Neural progenitor cell (in vitro differentiated cells): ENCODE results near the gene GDF7. TPM values are rescaled to one million over a fixed set of nuclear protein-coding genes. Genes with fewer than 3 reads are reported as not detected.

Experiments used
- DNase-seq: peaks from one replicate; pipeline ENCODE4 v3.0.0-alpha.2; 2016; ENCODE audit warnings: low spot score
- H2AFZ ChIP-seq: fragments of 200-600 bp; sonication (generic); replicated peaks from 2 replicates; pipeline ENCODE4 v1.6.1; 2016; ENCODE audit warnings: antibody characterized with exemption
- H3F3A ChIP-seq: fragments of 200-600 bp; sonication (generic); 2 replicates; pipeline ENCODE4 v1.6.1; 2016; ENCODE audit warnings: antibody characterized with exemption, low read depth
- H3K27ac ChIP-seq: fragments of 200-600 bp; sonication (generic); 2 replicates; pipeline ENCODE4 v1.5.1; 2016; ENCODE audit warnings: mild to moderate bottlenecking
- H3K27me3 ChIP-seq: fragments of 200-600 bp; sonication (generic); 2 replicates; pipeline ENCODE4 v1.6.1; 2016; ENCODE audit warnings: mild to moderate bottlenecking, moderate library complexity
- H3K36me3 ChIP-seq: fragments of 200-600 bp; sonication (generic); 2 replicates; pipeline ENCODE4 v1.5.1; 2016
- H3K4me1 ChIP-seq: fragments of 200-600 bp; sonication (generic); 2 replicates; pipeline ENCODE4 v1.6.1; 2016; ENCODE audit warnings: mixed run types
- H3K4me2 ChIP-seq: fragments of 200-600 bp; sonication (generic); 2 replicates; pipeline ENCODE4 v1.6.1; 2016
- H3K4me3 ChIP-seq: fragments of 200-600 bp; sonication (generic); 2 replicates; pipeline ENCODE4 v1.5.1; 2016
- H3K79me2 ChIP-seq: fragments of 200-600 bp; sonication (generic); 2 replicates; pipeline ENCODE4 v1.6.1; 2016; ENCODE audit warnings: low read depth
- H3K9ac ChIP-seq: fragments of 200-600 bp; sonication (generic); 2 replicates; pipeline ENCODE4 v1.6.1; 2016
- H3K9me3 ChIP-seq: fragments of 200-600 bp; sonication (generic); 2 replicates; pipeline ENCODE4 v1.5.1; 2016; ENCODE audit warnings: low read depth
- H4K20me1 ChIP-seq: fragments of 200-600 bp; sonication (generic); 2 replicates; pipeline ENCODE4 v1.6.1; 2016; ENCODE audit warnings: low read depth
- H3K27ac Mint-ChIP-seq: 3 replicates; pipeline ENCODE4 v1.8.0; 2021; ENCODE audit warnings: mixed read lengths
- H3K27me3 Mint-ChIP-seq: 2 replicates; pipeline ENCODE4 v1.8.0; 2022; ENCODE audit warnings: low read depth, mild to moderate bottlenecking, inconsistent platforms, moderate library complexity, mixed read lengths; ENCODE audit not compliant: insufficient read depth
- H3K36me3 Mint-ChIP-seq: 3 replicates; pipeline ENCODE4 v1.8.0; 2021; ENCODE audit warnings: mixed read lengths
- H3K4me1 Mint-ChIP-seq: 3 replicates; pipeline ENCODE4 v1.8.0; 2021; ENCODE audit warnings: mixed read lengths
- H3K4me3 Mint-ChIP-seq: 3 replicates; pipeline ENCODE4 v1.8.0; 2021; ENCODE audit warnings: mild to moderate bottlenecking, moderate library complexity, mixed read lengths
- H3K9me3 Mint-ChIP-seq: 3 replicates; pipeline ENCODE4 v1.8.0; 2020; ENCODE audit warnings: mixed read lengths
- EZH2 ChIP-seq: fragments of 200-600 bp; sonication (generic); IDR thresholded peaks from 2 replicates; pipeline ENCODE4 v1.6.1; 2017; ENCODE audit warnings: antibody characterized with exemption, mild to moderate bottlenecking, moderate library complexity
- EZH2phosphoT487 ChIP-seq: fragments of 200-600 bp; sonication (generic); IDR thresholded peaks from 2 replicates; pipeline ENCODE4 v1.6.1; 2017; ENCODE audit warnings: antibody characterized with exemption
- total RNA-seq: library from RNA; depleted of rRNA; stranded (reverse); fragments of >200 nt; gene quantifications from 2 replicates; pipeline ENCODE4 v1.2.3, GENCODE V29; 2015; ENCODE audit warnings: low replicate concordance
- TF ChIP-seq, protein P1 (sequence below): fragments of 200-600 bp; sonication (generic); IDR thresholded peaks from 2 replicates; pipeline ENCODE4 v1.5.1; 2017; ENCODE audit warnings: antibody characterized with exemption, mild to moderate bottlenecking

Gene GDF7
- total RNA-seq, 1 donor from 2014 or later = not detected

GRCh38 chr2:20724500-20725053, 57.6 kb downstream of the GDF7 start:
- Histone ChIP-seq H3K36me3 (no peaks in the 10 kb centered on the region), H3K79me2 (peaks cover 10% of the 10 kb centered on the region), H2AFZ (no peak overlapping the region), H3K9ac (no peak overlapping the region), H4K20me1 (no peaks in the 10 kb centered on the region), H3K4me3 (no peak overlapping the region), H3K27me3 (no peaks in the 10 kb centered on the region), H3K27ac (no peak overlapping the region), H3K9me3 (no peaks in the 10 kb centered on the region), H3K4me2 (no peak overlapping the region), H3K4me1 (peaks cover 6% of the 10 kb centered on the region), H3F3A (no peaks in the 10 kb centered on the region)
- Mint-ChIP-seq H3K36me3 (peaks cover 35% of the 10 kb centered on the region), H3K4me3 (no peak overlapping the region), H3K4me1 (peaks cover 14% of the 10 kb centered on the region), H3K27me3 (peaks cover 2% of the 10 kb centered on the region), H3K9me3 (peaks cover 8% of the 10 kb centered on the region), H3K27ac (no peak overlapping the region)
- TF ChIP-seq EZH2phosphoT487 (no peak), EZH2 (no peak)
- TF ChIP-seq, protein P1, sequence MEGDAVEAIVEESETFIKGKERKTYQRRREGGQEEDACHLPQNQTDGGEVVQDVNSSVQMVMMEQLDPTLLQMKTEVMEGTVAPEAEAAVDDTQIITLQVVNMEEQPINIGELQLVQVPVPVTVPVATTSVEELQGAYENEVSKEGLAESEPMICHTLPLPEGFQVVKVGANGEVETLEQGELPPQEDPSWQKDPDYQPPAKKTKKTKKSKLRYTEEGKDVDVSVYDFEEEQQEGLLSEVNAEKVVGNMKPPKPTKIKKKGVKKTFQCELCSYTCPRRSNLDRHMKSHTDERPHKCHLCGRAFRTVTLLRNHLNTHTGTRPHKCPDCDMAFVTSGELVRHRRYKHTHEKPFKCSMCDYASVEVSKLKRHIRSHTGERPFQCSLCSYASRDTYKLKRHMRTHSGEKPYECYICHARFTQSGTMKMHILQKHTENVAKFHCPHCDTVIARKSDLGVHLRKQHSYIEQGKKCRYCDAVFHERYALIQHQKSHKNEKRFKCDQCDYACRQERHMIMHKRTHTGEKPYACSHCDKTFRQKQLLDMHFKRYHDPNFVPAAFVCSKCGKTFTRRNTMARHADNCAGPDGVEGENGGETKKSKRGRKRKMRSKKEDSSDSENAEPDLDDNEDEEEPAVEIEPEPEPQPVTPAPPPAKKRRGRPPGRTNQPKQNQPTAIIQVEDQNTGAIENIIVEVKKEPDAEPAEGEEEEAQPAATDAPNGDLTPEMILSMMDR = no peak
- no peak for DNase-seq

- TF ChIP-seq EZH2phosphoT487 (no peak), EZH2 (no peak)
- TF ChIP-seq, protein P1 = no peak
- Histone ChIP-seq H4K20me1 (no peaks in the 10 kb centered on the region), H3K36me3 (no peaks in the 10 kb centered on the region), H3K4me1 (peaks cover 6% of the 10 kb centered on the region), H3K9me3 (no peaks in the 10 kb centered on the region), H3K27ac (no peak overlapping the region), H3F3A (no peaks in the 10 kb centered on the region), H3K79me2 (no peaks in the 10 kb centered on the region), H3K27me3 (no peaks in the 10 kb centered on the region), H2AFZ (no peak overlapping the region), H3K4me3 (no peak overlapping the region), H3K4me2 (no peak overlapping the region), H3K9ac (no peak overlapping the region)
- H3K36me3 Mint-ChIP-seq = peaks cover 28% of the 10 kb centered on the region
- no peak for DNase-seq
- peaks cover 2% of the 10 kb centered on the region for H3K9me3 Mint-ChIP-seq
- peaks cover 2% of the 10 kb centered on the region for H3K27me3 Mint-ChIP-seq
- peaks cover 14% of the 10 kb centered on the region for H3K4me1 Mint-ChIP-seq
- H3K27ac Mint-ChIP-seq = no peak overlapping the region
- no peak overlapping the region for H3K4me3 Mint-ChIP-seq
Measured at GRCh38 chr2:20725782-20726181, 58.8 kb downstream of the GDF7 start.

GRCh38 chr2:20726913-20727312, 60.0 kb downstream of the GDF7 start:
- H3K36me3 Mint-ChIP-seq = peaks cover 21% of the 10 kb centered on the region
- no peak for DNase-seq
- Histone ChIP-seq H3F3A (no peaks in the 10 kb centered on the region), H3K9ac (no peak overlapping the region), H3K9me3 (no peaks in the 10 kb centered on the region), H3K79me2 (no peaks in the 10 kb centered on the region), H3K27me3 (no peaks in the 10 kb centered on the region), H3K27ac (no peak overlapping the region), H3K4me3 (no peak overlapping the region), H4K20me1 (no peaks in the 10 kb centered on the region), H2AFZ (no peak overlapping the region), H3K36me3 (no peaks in the 10 kb centered on the region), H3K4me2 (no peak overlapping the region), H3K4me1 (peaks cover 6% of the 10 kb centered on the region)
- peaks cover 14% of the 10 kb centered on the region for H3K4me1 Mint-ChIP-seq
- H3K4me3 Mint-ChIP-seq = no peak overlapping the region
- peaks cover 2% of the 10 kb centered on the region for H3K27me3 Mint-ChIP-seq
- TF ChIP-seq EZH2 (no peak), EZH2phosphoT487 (no peak)
- TF ChIP-seq, protein P1 = no peak
- no peaks in the 10 kb centered on the region for H3K9me3 Mint-ChIP-seq
- H3K27ac Mint-ChIP-seq = no peak overlapping the region
